H1 (cell line): ENCODE measurements around the gene MRPS6.

Experiments
- CTCF ChIP-seq, 3 experiments: IDR thresholded peaks; 1 replicate in 2 of 3; 2 replicates in 1 of 3; pipeline versions ENCODE4 v1.5.1 to v1.6.1; 2011; ENCODE audit warnings: low read length in 3 of 3, mild to moderate bottlenecking in 3 of 3, inconsistent platforms in 2 of 3, low read depth in 1 of 3, moderate library complexity in 1 of 3; ENCODE audit not compliant: insufficient read depth in 1 of 3; ENCODE audit errors: control extremely low read depth in 1 of 3
- RXRA ChIP-seq: IDR thresholded peaks from 2 replicates; pipeline ENCODE4 v1.6.1; 2011; ENCODE audit warnings: low read depth, mild to moderate bottlenecking, low read length, moderate library complexity; ENCODE audit not compliant: insufficient read depth

DNA sequence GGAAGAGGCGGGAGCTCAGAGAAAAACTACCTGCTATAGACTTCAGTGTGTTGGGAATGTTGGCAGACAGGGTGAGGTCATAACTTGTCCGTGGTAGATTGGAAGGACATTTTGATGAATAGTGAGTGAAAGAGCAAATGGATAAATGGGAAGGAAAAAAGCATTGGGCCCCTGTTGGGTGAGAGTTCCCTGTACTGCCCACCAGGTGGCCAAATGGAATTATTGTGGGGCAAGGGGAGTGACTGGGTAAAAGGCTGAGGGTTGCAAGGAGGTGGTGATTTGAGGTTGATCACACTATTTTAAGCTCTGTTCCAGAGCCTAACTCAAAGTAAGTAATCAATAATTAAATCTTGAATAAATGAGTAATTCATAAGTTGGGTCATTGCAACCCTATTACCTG lies 60.4 kb downstream of the MRPS6 start:
- TF ChIP-seq CTCF (IDR thresholded peaks at IDR 0.05; ENCODE audit: control extremely low read depth in 1 of 3, insufficient read depth in 1 of 3, low read depth in 1 of 3, low read length in 3 of 3) (peak; percentile 45 to 50 (median 47)), RXRA (no peak)
